ENCODE results near the gene WNK1.
A peak's percentile ranks its signal among the peaks of the same experiment; 100 is the strongest.
"Not testable (repeated sequence)": the region's sequence is repeated elsewhere in the genome, so short reads cannot be mapped to it uniquely, and the experiment has no call there.

Gene WNK1

GRCh38 chr12:751999-752694, at the start of gene WNK1:
WNK1 (plus strand) TSS chr12:752579; CDS start chr12:753566, 987 bp downstream.
- peak; percentile 99 to 100 for DNase-seq

GRCh38 chr12:704516-705242, 47.7 kb upstream of the WNK1 start:
- DNase-seq = no peak

GRCh38 chr12:708084-708483, 44.3 kb upstream of the WNK1 start:
- not testable (repeated sequence) for DNase-seq

- DNase-seq = no peak
Observed at GRCh38 chr12:709455-710020, 42.8 kb upstream of the WNK1 start.

- no peak for DNase-seq
Observed at GRCh38 chr12:712172-712863, 40.1 kb upstream of the WNK1 start.

- no peak for DNase-seq
Observed at GRCh38 chr12:713281-713875, 39.0 kb upstream of the WNK1 start.

GRCh38 chr12:716506-716905, 35.9 kb upstream of the WNK1 start:
- DNase-seq = no peak

- no peak for DNase-seq
Observed at GRCh38 chr12:718756-719102, 33.6 kb upstream of the WNK1 start.

GRCh38 chr12:720231-720941, 32.0 kb upstream of the WNK1 start:
- no peak for DNase-seq

- no peak for DNase-seq
Observed at GRCh38 chr12:724194-724855, 28.1 kb upstream of the WNK1 start.

GRCh38 chr12:725076-725475, 27.3 kb upstream of the WNK1 start:
- no peak for DNase-seq

- DNase-seq = no peak
Observed at GRCh38 chr12:726281-727140, 25.9 kb upstream of the WNK1 start.

- DNase-seq = no peak
Observed at GRCh38 chr12:727321-727720, 25.1 kb upstream of the WNK1 start.

- no peak for DNase-seq
Observed at GRCh38 chr12:728781-729180, 23.6 kb upstream of the WNK1 start.

- no peak for DNase-seq
Observed at GRCh38 chr12:729221-729620, 23.2 kb upstream of the WNK1 start.

- DNase-seq = no peak
Observed at GRCh38 chr12:730550-730949, 21.8 kb upstream of the WNK1 start.

- DNase-seq = no peak
Observed at GRCh38 chr12:737122-737739, 15.1 kb upstream of the WNK1 start.

- DNase-seq = no peak
Observed at GRCh38 chr12:738712-739111, 13.7 kb upstream of the WNK1 start.

GRCh38 chr12:739349-739748, 13.0 kb upstream of the WNK1 start:
- no peak for DNase-seq

GRCh38 chr12:740921-741320, 11.5 kb upstream of the WNK1 start:
- DNase-seq = no peak
